ENCODE results near the gene BBS1. TPM values are rescaled to one million over a fixed set of nuclear protein-coding genes. Genes with fewer than 3 reads are reported as not detected.

The BBS1 gene
- total RNA-seq, 2 donors from 2014 or later = 90.3 to 114 TPM

DNA sequence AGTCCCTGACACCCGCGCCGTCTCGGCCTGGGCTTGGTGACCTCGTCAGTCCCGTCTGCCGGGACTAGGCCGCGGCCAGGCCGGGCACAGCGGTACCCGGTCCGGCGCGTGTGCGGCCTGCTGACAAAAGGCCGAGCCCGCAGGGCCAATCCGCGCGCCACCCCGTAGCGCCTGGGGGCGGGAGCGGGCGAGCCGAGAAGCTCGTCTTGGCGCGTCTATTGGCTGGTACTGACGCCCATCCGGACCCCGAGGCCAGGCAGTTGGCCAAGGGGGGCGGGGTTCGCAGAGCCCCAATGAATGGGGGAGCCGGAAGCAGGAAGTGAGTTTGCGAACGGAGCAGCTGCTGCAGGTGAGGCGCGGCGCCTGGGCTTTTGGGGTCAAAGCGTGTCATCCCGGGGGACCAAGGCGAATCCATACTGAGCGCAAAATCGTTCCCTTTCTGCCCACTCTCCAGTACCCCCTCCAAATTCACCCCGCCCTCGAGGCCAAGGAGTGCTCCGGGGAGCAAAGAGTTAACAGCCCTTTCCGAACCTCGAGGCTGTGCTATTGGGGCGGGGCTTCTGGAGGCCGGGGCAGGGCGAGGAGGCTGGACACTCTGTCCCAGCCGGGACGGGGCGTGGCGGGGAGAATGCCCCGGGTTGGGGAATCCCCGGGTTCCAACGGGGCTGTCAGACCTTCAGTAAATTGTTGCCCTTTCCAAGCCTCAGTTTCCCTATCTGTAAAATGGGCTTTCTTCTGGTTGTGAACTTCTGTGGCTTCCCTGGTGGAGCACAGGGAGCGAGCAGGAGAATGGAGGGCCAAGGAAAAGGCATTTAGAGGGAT, 30.1 kb upstream of the BBS1 start, which contains the start of gene DPP3:
Gene DPP3 (plus strand): TSS at position 318 of the 822 bp plus-strand sequence. CDS start 1,767 bp downstream, outside the sequence.
- H3K36me3 ChIP-seq = no peaks in the 10 kb centered on the region
- peaks cover 8 to 18% of the 10 kb centered on the region in 2 donors for H3K4me1 ChIP-seq (ENCODE audit: control insufficient read depth in 1 of 2, low read depth in 2 of 2)
- ATAC-seq (ENCODE audit: insufficient number of reproducible peaks, low FRiP score, low read depth) = peak; percentile 90
- H3K27me3 ChIP-seq (replicated peaks; ENCODE audit: insufficient read depth) = no peaks in the 10 kb centered on the region
- peak within 1 kb of the TSS; percentile 83 for H3K4me3 ChIP-seq
- H3K9me3 ChIP-seq = no peaks in the 10 kb centered on the region
- peak within 1 kb of the TSS; percentile 89 for H3K27ac ChIP-seq
- TF ChIP-seq, protein P1, sequence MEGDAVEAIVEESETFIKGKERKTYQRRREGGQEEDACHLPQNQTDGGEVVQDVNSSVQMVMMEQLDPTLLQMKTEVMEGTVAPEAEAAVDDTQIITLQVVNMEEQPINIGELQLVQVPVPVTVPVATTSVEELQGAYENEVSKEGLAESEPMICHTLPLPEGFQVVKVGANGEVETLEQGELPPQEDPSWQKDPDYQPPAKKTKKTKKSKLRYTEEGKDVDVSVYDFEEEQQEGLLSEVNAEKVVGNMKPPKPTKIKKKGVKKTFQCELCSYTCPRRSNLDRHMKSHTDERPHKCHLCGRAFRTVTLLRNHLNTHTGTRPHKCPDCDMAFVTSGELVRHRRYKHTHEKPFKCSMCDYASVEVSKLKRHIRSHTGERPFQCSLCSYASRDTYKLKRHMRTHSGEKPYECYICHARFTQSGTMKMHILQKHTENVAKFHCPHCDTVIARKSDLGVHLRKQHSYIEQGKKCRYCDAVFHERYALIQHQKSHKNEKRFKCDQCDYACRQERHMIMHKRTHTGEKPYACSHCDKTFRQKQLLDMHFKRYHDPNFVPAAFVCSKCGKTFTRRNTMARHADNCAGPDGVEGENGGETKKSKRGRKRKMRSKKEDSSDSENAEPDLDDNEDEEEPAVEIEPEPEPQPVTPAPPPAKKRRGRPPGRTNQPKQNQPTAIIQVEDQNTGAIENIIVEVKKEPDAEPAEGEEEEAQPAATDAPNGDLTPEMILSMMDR (IDR thresholded peaks at IDR 0.05) = no peak
- peak; percentile 90 for DNase-seq (ENCODE audit: low spot score)

DNA sequence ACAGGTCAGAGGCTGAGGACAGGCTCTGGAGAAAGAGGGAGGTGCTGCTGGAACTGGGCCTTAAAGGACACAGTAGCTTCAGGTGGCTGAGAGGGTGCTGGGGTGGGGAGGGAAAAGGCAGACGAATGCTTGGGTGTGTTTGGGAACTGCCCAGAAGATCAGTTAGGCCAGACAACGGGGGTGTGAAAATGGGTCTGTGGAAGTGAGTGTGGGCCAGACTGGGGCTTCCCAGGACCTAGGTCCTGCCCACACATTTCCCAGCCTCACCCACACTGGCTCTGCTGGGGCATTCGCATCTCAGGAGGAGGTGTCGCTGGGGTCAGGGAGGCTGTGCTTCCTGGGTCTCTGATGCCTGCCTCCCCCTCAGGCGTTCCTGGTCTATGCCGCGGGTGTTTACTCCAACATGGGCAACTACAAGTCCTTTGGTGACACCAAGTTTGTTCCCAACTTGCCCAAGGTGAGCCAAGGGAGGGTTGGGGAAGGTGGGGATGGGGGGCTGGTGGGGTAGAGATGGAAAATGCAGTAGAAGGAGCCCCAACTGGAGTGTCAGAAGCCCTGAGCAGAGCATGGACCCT, 25.5 kb upstream of the BBS1 start:
- Histone ChIP-seq H3K27ac (no peak overlapping the region), H3K9me3 (no peaks in the 10 kb centered on the region), H3K4me1 (ENCODE audit: control insufficient read depth in 1 of 2, low read depth in 2 of 2) (peaks cover 5 to 7% of the 10 kb centered on the region in 2 donors), H3K36me3 (peaks cover 8% of the 10 kb centered on the region), H3K27me3 (replicated peaks; ENCODE audit: insufficient read depth) (no peaks in the 10 kb centered on the region), H3K4me3 (no peak overlapping the region)
- ATAC-seq (ENCODE audit: insufficient number of reproducible peaks, low FRiP score, low read depth) = no peak
- no peak for DNase-seq (ENCODE audit: low spot score)
- TF ChIP-seq, protein P1 (IDR thresholded peaks at IDR 0.05) = no peak

DNA sequence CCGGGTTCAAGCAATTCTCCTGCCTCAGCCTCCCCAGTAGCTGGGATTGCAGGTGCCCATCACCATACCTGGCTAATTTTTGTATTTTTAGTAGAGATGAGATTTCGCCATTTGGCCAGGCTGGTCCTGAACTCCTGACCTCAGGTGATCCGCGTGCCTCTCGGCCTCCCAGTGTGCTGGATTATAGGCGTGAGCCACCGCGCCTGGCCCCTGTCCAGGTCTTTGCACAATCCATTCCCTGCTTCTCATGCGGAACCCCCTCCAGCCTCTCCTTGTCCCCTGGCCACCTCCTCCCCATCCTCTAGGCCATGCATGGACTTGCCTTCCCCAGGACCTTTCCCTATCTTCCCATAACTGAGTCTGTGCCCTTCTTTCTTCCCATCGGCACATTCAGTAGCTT, 21.5 kb upstream of the BBS1 start:
- Histone ChIP-seq H3K9me3 (no peaks in the 10 kb centered on the region), H3K4me1 (ENCODE audit: control insufficient read depth in 1 of 2, low read depth in 2 of 2) (no peaks in the 10 kb centered on the region), H3K27me3 (replicated peaks; ENCODE audit: insufficient read depth) (no peaks in the 10 kb centered on the region), H3K27ac (no peak overlapping the region), H3K36me3 (peaks cover 15% of the 10 kb centered on the region), H3K4me3 (no peak overlapping the region)
- TF ChIP-seq, protein P1 (IDR thresholded peaks at IDR 0.05) = no peak
- ATAC-seq (ENCODE audit: insufficient number of reproducible peaks, low FRiP score, low read depth) (no peak), DNase-seq (ENCODE audit: low spot score) (no peak)

DNA sequence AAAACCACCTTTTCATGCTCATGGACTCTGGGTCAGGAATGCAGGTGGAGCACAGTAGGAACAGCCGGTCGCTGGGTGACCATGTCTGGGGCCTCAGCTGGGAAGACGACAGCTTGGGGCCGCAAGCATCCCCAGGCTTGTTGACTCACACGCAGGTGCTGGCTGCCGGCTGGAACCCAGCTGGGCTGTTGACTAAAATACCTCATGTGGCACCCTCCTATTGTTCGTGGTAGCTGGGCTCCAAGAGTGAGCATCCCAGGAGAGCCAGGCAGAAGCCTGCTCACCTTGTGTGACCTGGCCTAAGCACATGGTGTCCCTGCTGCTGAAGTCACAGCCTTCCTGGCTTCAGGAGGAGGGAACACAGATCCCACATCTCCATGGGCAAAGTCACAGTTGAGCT, 20.8 kb upstream of the BBS1 start:
- no peak overlapping the region for H3K4me3 ChIP-seq
- no peak overlapping the region for H3K27ac ChIP-seq
- no peaks in the 10 kb centered on the region for H3K27me3 ChIP-seq (replicated peaks; ENCODE audit: insufficient read depth)
- no peak for DNase-seq (ENCODE audit: low spot score)
- ATAC-seq (ENCODE audit: insufficient number of reproducible peaks, low FRiP score, low read depth) = no peak
- H3K4me1 ChIP-seq (ENCODE audit: control insufficient read depth in 1 of 2, low read depth in 2 of 2) = no peaks in the 10 kb centered on the region
- TF ChIP-seq, protein P1 (IDR thresholded peaks at IDR 0.05) = no peak
- H3K9me3 ChIP-seq = no peaks in the 10 kb centered on the region
- H3K36me3 ChIP-seq = peaks cover 15% of the 10 kb centered on the region

DNA sequence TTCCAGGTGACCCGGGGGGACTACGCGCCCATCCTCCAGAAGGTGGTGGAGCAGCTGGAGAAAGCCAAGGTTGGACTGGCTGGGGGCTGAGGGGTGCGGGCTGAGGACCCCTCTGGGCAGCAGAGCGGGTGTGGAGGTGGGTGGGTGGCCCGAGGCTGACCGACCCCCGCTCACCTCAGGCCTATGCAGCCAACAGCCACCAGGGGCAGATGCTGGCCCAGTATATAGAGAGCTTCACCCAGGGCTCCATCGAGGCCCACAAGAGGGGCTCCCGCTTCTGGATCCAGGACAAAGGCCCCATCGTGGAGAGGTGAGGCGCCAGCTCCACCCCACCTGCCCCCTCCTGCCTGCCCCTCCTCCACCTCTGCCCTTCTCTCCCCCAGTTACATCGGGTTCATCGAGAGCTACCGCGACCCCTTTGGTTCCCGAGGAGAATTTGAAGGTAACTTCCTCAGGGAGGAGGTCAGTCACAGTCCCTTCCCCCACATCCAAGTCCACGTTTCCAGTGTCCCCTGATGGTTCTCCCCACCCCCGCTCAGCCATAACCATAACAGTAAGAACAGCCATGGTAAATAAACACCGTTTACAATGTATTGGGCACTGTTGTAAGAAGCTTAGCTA, 19.0 kb upstream of the BBS1 start:
- Histone ChIP-seq H3K36me3 (peaks cover 14% of the 10 kb centered on the region), H3K4me3 (no peak overlapping the region), H3K4me1 (ENCODE audit: control insufficient read depth in 1 of 2, low read depth in 2 of 2) (no peaks in the 10 kb centered on the region), H3K27ac (no peak overlapping the region), H3K27me3 (replicated peaks; ENCODE audit: insufficient read depth) (no peaks in the 10 kb centered on the region), H3K9me3 (no peaks in the 10 kb centered on the region)
- no peak for DNase-seq (ENCODE audit: low spot score)
- no peak for ATAC-seq (ENCODE audit: insufficient number of reproducible peaks, low FRiP score, low read depth)
- TF ChIP-seq, protein P1 (IDR thresholded peaks at IDR 0.05) = peak; percentile 21

All from thoracic aorta (tissue), 2 donors.